Stimulated activated naive CD8-positive, alpha-beta T cell treated with anti-CD3 and anti-CD28 coated beads, Interleukin-15, Interleukin-2, amounts not matched to agents 100 U/mL and 50 U/mL, for 24 hours (primary cell): ENCODE measurements around the gene SORCS3.

Experiments used
- ATAC-seq: fragments of 150-1000 bp; cut with Tn5 transposase; one replicate; pipeline ENCODE4 v1.10.0; 2021
- DNase-seq: peaks from one replicate; pipeline ENCODE4 v3.0.0; 2021

Gene SORCS3

GRCh38 chr10:104850023-104850422, 208.9 kb downstream of the SORCS3 start:
- no peak for DNase-seq
- no peak for ATAC-seq

- ATAC-seq: no peak
- no peak for DNase-seq
Measured at GRCh38 chr10:104867966-104868598, 227.0 kb downstream of the SORCS3 start.

GRCh38 chr10:104872691-104873090, 231.6 kb downstream of the SORCS3 start:
- no peak for ATAC-seq
- no peak for DNase-seq

- DNase-seq: no peak
- ATAC-seq: no peak
Measured at GRCh38 chr10:104873161-104873560, 232.1 kb downstream of the SORCS3 start.

- no peak for DNase-seq
Measured at GRCh38 chr10:104875561-104875960, 234.5 kb downstream of the SORCS3 start.

GRCh38 chr10:104880624-104881398, 239.7 kb downstream of the SORCS3 start:
- DNase-seq: no peak
- no peak for ATAC-seq

More at GRCh38 chr10:104875561-104875960, 234.5 kb downstream of the SORCS3 start:
- ATAC-seq: no peak

- no peak for ATAC-seq
- no peak for DNase-seq
Measured at GRCh38 chr10:104881740-104882139, 240.7 kb downstream of the SORCS3 start.

GRCh38 chr10:104892879-104893617, 252.0 kb downstream of the SORCS3 start:
- DNase-seq (no peak), ATAC-seq (no peak)

GRCh38 chr10:104893701-104894100, 252.6 kb downstream of the SORCS3 start:
- no peak for ATAC-seq

GRCh38 chr10:104894681-104895080, 253.6 kb downstream of the SORCS3 start:
- ATAC-seq (no peak), DNase-seq (no peak)

More at GRCh38 chr10:104893701-104894100, 252.6 kb downstream of the SORCS3 start:
- DNase-seq: no peak

GRCh38 chr10:104895541-104895940, 254.5 kb downstream of the SORCS3 start:
- DNase-seq (no peak), ATAC-seq (no peak)

- no peak for ATAC-seq
- no peak for DNase-seq
Measured at GRCh38 chr10:104895981-104896380, 254.9 kb downstream of the SORCS3 start.

GRCh38 chr10:104897696-104898095, 256.6 kb downstream of the SORCS3 start:
- DNase-seq (no peak), ATAC-seq (no peak)

GRCh38 chr10:104899779-104900178, 258.7 kb downstream of the SORCS3 start:
- no peak for ATAC-seq

GRCh38 chr10:104903433-104903832, 262.3 kb downstream of the SORCS3 start:
- ATAC-seq: no peak
- no peak for DNase-seq

More at GRCh38 chr10:104899779-104900178, 258.7 kb downstream of the SORCS3 start:
- no peak for DNase-seq

GRCh38 chr10:104904753-104905323, 263.7 kb downstream of the SORCS3 start:
- no peak for DNase-seq
- ATAC-seq: no peak

- no peak for ATAC-seq
- DNase-seq: no peak
Measured at GRCh38 chr10:104906112-104906511, 265.0 kb downstream of the SORCS3 start.

GRCh38 chr10:104907521-104907920, 266.4 kb downstream of the SORCS3 start:
- ATAC-seq (no peak), DNase-seq (no peak)

GRCh38 chr10:104908581-104908980, 267.5 kb downstream of the SORCS3 start:
- DNase-seq (no peak), ATAC-seq (no peak)

- no peak for ATAC-seq
- no peak for DNase-seq
Measured at GRCh38 chr10:104910712-104911111, 269.6 kb downstream of the SORCS3 start.

GRCh38 chr10:104913390-104913789, 272.3 kb downstream of the SORCS3 start:
- DNase-seq (no peak), ATAC-seq (no peak)

GRCh38 chr10:104920476-104920875, 279.4 kb downstream of the SORCS3 start:
- ATAC-seq (no peak), DNase-seq (no peak)

- DNase-seq (no peak), ATAC-seq (no peak)
Measured at GRCh38 chr10:104921763-104922162, 280.7 kb downstream of the SORCS3 start.
